Skin of body (tissue), 2 donors: Measurements from ENCODE around the gene UAP1. TPM values are rescaled to one million over a fixed set of nuclear protein-coding genes. Genes with fewer than 3 reads are reported as not detected.

ENCODE experiments used
- DNase-seq: peaks from one replicate; lab custom pipeline; 2025; lab: John Stamatoyannopoulos, UW
- total RNA-seq: library from RNA; depleted of rRNA; stranded (reverse); fragments of >200 nt; gene quantifications from one replicate; pipeline ENCODE4 v1.2.3, GENCODE V29; 2014

UAP1 gene
- total RNA-seq, 1 donor from 2014 or later = 54.6 TPM

GRCh38 chr1:162612606-162613400, 51.3 kb downstream of the UAP1 start:
- no peak for DNase-seq

GRCh38 chr1:162616848-162617247, 55.3 kb downstream of the UAP1 start:
- no peak for DNase-seq

- no peak for DNase-seq
These were observed 56.0 kb downstream of the UAP1 start for GRCh38 chr1:162617513-162617912.

- DNase-seq = no peak
These were observed 57.6 kb downstream of the UAP1 start for GRCh38 chr1:162619076-162619475.

GRCh38 chr1:162621256-162621655, 59.7 kb downstream of the UAP1 start:
- DNase-seq = no peak

- peak; percentile 82 for DNase-seq
These were observed 64.2 kb downstream of the UAP1 start for GRCh38 chr1:162625679-162626078.

GRCh38 chr1:162626094-162626493, 64.6 kb downstream of the UAP1 start:
- DNase-seq = peak; percentile 82

- peak; percentile 9 for DNase-seq
These were observed 65.2 kb downstream of the UAP1 start for GRCh38 chr1:162626761-162627160.

GRCh38 chr1:162627662-162628296, 66.3 kb downstream of the UAP1 start:
- DNase-seq = no peak

GRCh38 chr1:162629077-162629627, 67.6 kb downstream of the UAP1 start:
- DNase-seq = no peak

- peak; percentile 85 for DNase-seq
These were observed 68.1 kb downstream of the UAP1 start for GRCh38 chr1:162629651-162630050.

- DNase-seq = peak; percentile 76
These were observed 70.1 kb downstream of the UAP1 start for GRCh38 chr1:162631546-162632191.

GRCh38 chr1:162632217-162632666, 70.7 kb downstream of the UAP1 start, which contains the start of gene DDR2:
DDR2 (plus strand) TSS chr1:162632464; CDS start chr1:162719064, 86,600 bp downstream.
- DNase-seq = peak; percentile 91

GRCh38 chr1:162632698-162633080, 71.2 kb downstream of the UAP1 start:
- DNase-seq = peak; percentile 53

GRCh38 chr1:162633081-162633762, 71.7 kb downstream of the UAP1 start:
- peak; percentile 32 for DNase-seq

GRCh38 chr1:162635418-162635817, 73.9 kb downstream of the UAP1 start:
- DNase-seq = no peak

GRCh38 chr1:162639718-162640117, 78.2 kb downstream of the UAP1 start:
- no peak for DNase-seq

- no peak for DNase-seq
These were observed 79.6 kb downstream of the UAP1 start for GRCh38 chr1:162641114-162641513.

- no peak for DNase-seq
These were observed 83.4 kb downstream of the UAP1 start for GRCh38 chr1:162644986-162645314.

- no peak for DNase-seq
These were observed 84.1 kb downstream of the UAP1 start for GRCh38 chr1:162645666-162646065.

GRCh38 chr1:162649583-162649982, 88.1 kb downstream of the UAP1 start:
- DNase-seq = no peak
